HG02981 (cell line): ENCODE data around the gene CLCNKB.

Source experiments
- ATAC-seq: cut with Tn5 transposase; IDR thresholded peaks from one replicate; pipeline ENCODE4 v1.9.1; 2021; ENCODE audit warnings: mild to moderate bottlenecking, moderate library complexity; ENCODE audit not compliant: unreplicated experiment

The CLCNKB gene

DNA sequence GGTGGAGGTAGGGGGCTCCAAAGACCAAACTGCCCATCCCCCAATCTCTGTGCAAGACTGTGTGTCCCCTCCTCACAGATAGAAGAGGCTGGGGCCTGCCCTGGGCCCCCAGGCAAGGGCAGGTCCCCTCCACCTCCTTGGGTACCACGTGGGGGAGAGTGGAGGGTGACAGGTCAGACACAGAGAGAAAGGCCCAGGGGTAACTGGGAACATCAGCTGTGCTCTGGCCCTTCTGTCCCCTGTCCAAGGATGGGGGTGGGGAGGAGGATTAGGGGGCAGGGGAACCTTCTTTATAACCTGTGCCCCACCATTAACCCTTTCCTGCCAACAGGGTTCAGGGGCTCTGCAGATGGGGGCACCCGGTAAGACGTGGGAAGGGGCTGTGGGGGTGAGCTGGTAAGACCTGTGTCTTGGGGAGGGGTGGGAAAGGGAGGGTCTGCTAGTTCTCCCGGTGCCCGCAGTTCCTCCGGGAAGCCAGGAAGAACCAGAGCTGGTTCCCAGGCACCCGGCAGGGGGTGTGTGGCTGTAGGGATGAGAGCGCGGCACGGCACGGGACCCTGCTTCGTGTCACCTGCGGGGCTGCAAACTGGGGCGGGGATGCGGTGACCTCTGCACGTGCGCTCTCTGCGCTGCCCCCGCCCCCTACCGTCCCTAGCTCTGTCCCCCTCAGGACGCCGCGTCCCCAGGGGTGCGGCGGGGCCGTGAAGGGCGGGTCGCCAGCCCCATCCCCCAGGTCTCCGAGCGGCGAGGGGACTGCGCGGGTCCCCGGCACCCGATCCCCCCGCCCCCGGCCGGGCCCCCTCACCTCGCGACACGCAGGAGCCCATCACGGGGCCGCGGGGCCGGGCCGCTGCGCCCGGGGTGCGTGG, 29.3 kb downstream of the CLCNKB start:
- ATAC-seq, result no peak

DNA sequence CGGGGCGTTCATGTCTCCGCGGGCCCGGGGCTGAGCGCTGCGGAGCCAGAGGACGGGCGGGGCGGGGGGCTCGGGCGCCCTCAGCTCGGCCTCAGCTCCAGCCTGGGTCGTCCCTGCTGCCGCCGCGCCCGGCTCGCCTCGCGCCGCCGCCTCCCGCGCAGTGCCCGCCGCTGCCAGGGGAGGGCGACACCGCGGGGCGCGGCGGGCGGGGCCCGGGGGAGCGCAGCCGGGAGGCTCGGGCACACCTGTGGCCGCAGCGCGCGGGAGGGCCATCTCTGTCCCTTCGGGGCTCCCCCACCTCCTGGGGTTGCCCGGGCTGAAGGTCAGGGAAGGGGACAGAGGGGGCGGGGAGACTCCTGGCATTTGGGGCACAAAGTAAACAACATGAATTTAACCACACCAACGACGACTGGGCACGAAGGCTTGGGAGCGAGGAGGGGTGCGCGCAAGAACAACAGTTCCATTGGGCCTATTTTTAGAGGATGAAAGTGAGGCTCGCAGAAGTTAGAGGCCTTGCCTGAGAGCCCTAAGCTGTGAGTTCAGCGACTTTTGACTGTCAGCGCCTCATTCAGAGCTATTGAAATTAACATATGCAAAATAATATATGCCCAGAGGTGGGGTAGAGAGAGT, 30.0 kb downstream of the CLCNKB start, which contains the start of gene FAM131C:
Gene FAM131C (minus strand): TSS at position 162 of the 630 bp plus-strand sequence. CDS start 209 bp downstream, outside the sequence.
- no peak for ATAC-seq

DNA sequence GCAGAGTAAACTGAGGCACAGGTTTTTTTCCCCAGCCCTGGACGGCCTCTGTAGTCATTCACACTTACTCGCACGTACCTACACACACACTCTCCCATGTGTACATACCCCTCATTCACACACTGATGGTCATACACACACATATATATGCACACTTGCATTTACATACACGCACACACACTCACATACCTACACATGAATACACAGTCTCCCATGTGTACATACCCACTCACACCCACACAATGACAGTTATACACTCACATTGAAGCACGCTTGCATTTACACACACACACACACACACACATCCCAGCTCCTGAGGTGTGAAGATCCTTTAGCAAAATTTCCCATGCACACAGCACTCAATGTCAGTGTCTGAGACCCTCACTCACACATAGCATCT, 30.6 kb downstream of the CLCNKB start:
- no peak for ATAC-seq

GRCh38 chr1:16075337-16076030, 31.9 kb downstream of the CLCNKB start:
- ATAC-seq, result no peak

DNA sequence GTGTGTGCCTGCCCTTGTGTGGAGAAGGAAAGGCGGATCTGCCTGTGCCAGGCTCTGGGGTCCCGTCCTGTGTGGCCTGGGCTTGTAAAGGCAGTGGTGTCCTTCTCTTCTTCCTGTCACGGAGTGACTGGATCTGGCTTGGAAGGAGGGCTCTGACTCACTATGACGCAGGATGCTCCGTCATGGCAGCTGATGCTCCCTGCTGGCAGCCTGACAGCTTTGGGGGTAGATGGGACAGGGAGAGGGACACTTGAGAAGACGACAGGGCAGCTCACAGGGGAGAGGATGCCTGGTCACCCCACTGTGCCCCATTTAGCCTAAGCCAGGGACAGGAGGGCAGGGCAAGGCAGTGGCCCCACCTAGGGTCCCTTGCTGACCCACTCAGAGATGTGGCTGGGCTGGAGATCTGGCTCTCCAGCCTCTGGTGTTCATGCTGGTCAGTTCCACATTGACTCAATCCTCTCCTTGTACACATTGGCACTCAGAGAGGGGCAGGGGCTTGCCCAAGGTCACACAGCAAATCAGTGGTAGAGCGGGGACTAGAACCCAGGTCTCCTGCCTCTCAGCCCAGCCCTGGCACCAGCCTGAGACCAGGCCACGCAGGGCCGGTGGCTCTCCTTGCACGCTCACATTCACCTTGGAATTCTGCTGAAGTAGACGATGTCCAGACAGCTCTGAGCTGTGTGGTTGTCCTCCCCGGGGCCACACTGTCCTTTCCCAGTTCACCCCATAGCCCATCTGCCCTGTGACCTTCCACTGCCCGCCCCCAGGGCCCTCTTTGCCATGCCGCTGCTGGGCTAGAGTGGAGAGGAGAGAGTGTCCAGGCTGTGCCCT, 32.7 kb downstream of the CLCNKB start:
- ATAC-seq, result no peak

DNA sequence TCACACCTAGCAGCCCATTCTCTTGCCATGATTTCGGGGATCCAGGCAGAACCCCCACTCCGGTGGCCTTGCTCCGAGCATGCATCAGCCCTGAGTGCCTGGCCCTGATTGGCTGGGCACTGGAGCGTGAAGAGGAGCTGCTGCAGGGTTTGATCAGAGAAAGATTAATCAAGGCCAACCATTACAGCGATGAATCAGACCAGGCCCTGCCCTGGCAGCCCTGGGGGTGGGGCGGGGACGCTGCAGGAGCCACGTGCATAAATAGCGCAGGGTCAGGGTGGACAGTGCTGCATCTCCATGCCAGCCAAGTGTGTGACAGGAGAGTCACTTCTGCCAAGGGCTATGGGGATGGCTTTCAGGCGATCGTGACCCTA, 33.3 kb downstream of the CLCNKB start:
- ATAC-seq, result no peak

DNA sequence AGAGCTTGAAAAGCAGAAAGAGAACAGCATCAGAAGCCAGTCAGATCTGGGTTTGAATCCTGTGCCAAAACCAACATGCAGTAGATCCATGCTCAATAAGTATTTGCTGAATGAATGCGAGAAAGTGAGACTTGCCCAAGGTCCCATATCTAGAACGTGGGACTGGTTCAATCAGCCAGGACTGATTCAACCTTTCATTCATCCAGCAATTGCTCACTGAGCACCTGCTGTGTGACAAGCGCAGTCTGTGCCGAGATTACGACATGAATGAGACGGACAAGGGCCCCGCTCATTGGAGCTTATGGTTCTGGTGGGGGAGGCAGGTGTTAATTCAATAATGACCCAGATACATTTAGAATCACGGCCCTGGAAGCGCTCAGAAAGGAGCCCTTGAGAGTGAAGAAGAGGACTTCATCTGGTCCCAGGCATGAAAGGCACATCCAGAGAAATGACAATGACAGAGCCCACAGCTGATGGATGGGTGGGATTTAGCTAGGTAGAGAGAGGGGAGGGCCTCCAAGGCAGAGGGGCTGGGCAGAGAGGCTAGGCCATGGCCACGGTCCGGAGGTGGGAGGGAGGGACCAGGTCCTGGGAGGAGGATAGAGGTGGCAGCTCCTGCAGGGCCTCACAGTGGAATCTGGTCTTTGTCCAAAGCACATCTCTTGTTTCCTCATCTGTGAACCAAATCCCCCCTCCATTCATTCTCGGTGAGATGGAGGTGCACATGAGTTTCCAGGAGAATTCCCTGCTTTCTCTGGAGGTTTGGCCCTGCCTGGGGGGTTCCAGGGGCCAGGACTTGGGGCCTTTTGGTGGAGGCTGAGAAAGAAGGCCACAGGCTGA, 34.0 kb downstream of the CLCNKB start:
- ATAC-seq, result no peak

- ATAC-seq, result no peak
Measured at GRCh38 chr1:16078925-16079656, 35.5 kb downstream of the CLCNKB start.

DNA sequence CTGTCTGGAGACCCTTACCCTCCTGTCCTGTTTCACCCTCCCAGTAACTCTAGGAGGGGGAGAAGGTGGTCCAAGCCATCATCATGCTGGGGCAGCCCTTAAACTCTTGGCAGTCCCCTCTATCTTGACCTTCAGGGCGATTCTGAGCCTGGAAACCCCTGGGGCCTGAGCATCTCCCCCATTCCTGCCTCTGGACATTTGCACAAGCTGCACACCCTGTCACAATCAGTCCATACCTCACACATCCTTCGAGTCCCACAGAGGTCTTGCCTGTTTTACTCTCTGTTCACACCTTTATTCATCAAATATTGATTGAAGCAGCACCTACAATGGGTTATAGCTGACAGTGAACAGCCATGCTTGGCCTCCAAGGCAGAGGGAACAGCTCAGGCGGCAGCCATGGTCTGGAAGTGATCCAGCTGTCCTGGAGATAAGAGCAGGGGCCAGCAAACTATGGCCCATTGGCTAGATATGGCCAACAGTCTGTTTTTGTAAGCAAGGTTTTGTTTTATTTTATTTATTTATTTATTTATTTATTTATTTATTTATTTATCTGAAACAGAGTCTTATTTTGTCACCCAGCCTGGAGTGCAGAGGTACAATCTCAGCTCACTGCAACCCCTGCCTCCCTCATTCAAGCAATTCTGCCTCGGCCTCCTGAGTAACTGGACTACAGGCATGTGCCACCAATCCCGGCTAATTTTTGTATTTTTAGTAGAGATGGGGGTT, 37.0 kb downstream of the CLCNKB start:
- ATAC-seq, result no peak

- ATAC-seq, result no peak
Measured at GRCh38 chr1:16081636-16082035, 38.1 kb downstream of the CLCNKB start.

DNA sequence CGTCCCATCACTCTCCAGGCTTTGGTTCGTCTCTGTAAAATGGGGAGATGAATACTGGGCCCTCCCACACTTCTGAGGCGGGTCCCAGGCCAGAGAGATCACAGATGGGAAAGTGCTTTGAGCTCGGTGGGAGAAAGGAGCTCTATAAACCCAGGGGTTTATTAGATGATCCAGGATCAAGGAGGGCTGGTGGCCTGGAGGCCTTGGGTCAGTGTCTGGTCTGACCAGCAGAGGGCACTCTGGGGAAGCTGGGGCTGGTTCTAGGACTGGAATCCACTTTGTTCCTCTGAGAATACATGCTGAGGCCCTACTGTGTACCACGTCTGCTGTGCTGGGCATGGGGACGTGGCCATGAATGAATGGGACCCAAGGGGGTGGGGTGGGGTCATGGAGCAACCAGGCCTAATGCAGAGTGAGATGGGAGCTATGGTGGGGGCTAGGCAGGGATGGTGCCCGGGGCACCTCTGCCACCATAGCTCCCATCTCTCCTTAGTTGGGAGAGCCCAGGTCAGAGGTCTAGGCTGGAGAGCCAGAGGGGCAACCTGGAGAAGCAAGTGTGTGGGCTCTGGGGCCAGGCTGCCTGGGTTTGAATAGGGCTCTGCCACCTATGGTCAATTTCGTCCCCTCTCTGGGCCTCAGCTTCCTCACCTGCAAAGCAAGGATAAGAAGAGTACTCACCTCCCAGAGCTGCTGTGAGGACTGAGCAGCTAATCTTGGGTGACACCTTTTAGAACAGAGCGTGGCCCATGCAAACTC, 38.9 kb downstream of the CLCNKB start:
- ATAC-seq, result no peak

DNA sequence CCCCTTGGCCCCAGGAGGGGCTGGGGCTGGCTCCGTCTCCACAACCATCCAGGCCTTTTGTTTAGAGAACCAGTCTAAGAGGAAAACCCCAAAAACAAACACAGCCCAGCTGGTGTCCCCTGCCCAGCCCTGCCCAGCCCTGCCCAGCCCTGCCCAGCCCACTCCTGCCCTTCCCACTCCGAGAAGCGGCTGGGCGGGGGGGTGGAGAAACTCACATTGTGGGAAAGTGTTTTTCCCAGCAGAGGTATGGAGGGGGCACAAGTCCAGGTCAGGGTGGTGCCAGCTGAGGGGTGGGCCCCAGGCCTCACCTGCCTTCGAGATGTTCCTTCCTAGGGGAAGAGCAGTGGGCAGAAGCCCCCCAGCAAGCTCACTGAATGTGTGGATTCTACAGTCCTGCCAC, 39.9 kb downstream of the CLCNKB start:
- ATAC-seq, result no peak

DNA sequence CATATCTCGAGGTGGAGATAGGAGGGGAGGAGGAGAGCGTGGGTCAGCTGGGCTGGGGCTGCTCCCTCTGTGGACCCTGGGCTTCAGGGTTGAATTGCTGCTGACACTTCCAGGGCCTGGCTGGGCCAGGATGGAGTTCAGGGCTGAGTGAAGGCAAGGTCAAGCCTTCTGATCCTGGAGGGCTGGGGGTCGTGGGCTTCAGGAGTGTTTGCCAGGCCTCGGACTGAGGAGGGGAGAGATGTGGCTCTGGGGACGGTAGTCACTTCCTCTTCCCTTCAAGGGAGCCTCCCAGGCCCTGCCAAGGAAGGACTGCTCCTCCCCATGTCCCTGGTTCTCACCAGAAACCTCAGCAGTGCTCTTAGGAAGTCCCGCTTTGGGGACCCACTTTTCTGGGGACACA, 41.9 kb downstream of the CLCNKB start:
- no peak for ATAC-seq

DNA sequence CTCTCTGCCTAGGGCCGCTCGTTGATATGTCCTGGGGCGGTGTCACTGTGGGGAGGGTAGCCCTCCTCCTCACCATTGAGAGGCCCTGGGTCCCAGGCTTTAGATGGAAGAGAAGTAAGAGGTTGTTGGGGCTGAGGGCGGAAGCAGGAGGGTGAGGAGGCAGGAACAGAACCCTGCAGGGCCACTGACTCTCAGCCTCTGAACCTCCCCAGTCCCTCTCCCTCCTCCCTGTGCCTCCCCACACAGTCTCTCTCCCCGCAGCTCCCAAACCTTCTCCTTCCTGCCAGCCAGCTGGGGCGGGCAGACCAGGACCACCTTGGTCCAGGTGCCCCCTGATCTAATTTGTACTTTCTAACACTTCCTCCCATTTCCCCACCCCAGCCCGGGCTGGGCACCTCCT, 44.2 kb downstream of the CLCNKB start:
- ATAC-seq, result no peak

GRCh38 chr1:16088351-16088911, 44.8 kb downstream of the CLCNKB start:
- ATAC-seq, result no peak

DNA sequence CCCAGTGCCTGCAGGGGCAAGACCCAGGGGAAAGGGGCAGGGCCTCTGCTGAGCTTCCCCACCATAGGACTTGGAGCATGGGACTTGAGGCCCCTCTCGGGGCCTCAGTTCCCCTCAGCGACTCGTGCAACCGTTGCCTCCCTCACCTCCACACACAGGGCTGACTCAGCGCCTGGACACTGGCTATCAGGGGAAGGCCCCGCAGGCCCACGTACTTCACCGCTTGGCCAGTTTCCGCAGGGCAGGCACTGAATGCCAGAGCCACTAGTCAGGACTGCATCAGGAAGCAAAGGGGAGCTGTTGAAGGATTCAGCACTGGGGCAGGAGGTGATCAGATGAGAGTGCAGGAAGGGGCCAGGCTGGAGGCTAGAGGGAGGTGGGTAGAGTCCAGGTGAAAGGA, 45.4 kb downstream of the CLCNKB start:
- ATAC-seq, result no peak

DNA sequence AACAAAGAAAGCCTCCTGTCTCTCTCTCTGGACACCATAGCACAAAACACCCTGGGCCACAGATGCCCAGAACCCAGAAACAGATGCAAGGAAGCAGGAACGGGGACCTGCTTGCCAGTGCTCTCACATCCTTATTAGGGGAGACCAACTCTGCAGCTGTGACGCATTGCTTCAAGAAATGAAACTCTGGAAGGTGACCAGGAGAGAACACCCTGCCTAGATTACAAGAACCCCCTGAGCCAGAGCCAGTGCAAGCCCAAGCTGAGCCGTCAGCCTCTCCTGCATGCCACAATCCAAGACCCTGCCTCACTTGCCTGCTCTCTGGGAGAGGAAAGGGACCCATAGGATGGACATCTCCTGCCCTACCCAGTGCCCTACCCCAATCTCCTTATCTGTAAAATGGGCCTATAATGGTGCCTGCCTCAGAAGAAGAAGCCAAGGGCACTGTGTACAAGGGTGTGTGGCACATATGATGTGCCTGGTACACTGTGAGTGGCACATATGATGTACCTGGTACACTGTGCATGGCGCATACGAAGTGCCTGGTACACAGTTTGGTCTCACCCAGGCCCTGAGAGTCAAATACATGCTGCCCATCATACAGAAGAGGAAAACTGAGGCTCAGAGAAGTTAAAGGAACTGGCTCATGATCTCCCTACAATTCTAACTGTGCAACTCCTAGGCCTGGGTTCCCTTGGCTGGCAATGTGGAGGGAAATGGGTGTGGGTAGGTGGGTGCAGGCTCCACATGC, 46.7 kb downstream of the CLCNKB start:
- ATAC-seq, result no peak
